ENCODE results near the gene PRRT1B. TPM values are rescaled to one million over a fixed set of nuclear protein-coding genes. Genes with fewer than 3 reads are reported as not detected.

Gene PRRT1B
- total RNA-seq = not detected in 2 replicates

GRCh38 chr9:131545003-131545785, at the start of gene PRRT1B:
Gene PRRT1B (plus strand): TSS chr9:131545523. CDS start chr9:131545616, 93 bp downstream.

DNA sequence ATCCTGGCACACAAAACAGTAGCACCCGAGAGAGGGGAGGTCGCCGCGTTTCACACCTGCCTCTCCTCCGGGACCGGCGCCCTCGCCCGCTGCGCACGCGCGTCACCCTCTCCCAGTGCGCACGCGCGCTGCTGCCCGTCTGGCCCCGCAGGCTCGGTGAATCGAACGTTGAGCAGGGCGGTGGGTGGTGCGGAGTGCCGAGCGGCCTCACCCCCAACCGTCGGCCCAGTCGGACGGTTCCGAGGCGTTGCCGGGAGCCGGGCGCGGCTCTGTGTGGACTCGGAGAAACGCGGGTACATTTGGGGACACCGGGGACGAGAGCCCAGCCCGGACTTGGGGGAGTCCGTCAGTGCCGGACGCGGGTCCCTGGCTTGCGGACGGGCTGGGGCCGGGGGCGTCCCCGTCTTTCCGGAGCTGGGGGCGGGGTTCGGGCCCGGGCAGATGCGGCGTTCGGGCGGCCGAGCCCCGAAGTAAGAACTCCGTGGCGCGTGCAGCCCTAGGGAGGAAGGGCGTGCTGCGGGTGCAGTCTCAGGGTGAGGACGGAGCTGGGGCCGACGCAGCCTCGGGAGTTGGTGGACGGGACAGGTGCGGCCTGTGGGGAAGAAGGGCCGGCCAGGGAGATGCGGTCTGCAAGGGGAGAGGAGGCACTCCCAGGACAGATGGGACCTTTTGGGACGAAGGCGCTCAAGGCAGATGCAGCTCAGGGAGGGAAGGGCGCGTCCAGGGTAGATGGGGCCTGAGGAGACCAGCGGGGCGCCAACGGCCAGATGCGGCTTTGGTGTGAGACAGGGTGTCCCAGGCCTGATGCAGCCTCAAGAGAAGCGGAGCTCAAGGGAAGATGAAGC, 42.3 kb upstream of the PRRT1B start, which contains the start of gene POMT1:
TSS of gene POMT1 (plus strand) at position 138 of the 845 bp plus-strand sequence. CDS start 1,301 bp downstream, outside the sequence.

DNA sequence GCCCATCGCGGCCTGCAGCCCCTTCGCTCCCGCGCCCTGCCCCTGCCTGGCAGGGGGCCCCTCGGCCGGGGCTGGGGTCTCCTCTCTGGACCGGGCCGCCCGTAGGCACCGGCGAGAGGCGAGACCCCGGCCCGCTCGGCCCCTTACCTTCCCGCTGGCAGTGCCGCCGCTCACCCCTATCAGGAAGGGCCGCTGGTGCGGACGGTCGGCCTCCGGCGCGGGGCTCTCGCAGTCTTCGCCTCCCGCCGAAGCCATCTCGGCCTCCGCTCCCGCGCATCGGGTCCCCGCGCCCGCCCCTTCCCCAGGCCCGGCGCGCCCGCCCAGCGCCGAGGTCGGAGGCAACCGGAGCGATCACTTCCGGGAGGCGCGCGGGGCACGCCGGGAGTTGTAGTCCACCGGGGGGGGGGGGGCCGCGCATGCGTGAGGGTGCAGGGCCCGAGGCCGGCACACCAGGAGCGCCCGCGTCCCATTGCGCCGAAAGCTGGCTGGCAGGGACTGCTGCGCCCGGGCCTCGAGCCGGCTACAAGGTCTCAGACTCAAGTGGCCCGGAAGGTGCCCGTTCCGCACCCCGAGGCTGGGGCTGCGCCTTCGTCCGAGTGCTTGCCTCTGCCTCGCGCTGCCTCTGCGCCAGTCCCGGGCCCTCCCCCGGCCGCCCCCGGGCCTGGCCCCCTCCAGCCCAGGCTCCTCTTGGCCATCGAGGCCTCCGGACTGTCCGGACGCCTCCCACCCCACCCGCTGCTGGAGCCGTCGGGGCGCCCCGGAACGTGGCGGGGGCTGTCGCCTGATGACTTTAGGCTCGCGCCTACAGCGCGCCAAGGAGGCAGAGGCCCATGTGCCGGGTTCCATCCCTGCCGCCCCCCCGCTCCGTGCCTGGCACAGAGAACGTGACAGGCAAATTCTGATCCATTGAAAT, 14.1 kb upstream of the PRRT1B start, which contains the start of gene UCK1:
TSS of gene UCK1 (minus strand) at position 344 of the 913 bp plus-strand sequence. CDS start at position 255, 89 bp downstream.

Other genes starting within 250 kb of the PRRT1B start
- gene PRRC2B, start 151.4 kb upstream of the PRRT1B start, total RNA-seq = 67.3 and 97.3 TPM in 2 replicates
- 20.3 and 35.2 TPM in 2 replicates for gene POMT1, start 42.6 kb upstream of the PRRT1B start, total RNA-seq
- gene UCK1, start 14.3 kb upstream of the PRRT1B start, total RNA-seq = 15.6 and 22.9 TPM in 2 replicates
- gene RAPGEF1, start 194.6 kb downstream of the PRRT1B start, total RNA-seq = 18.9 and 23.6 TPM in 2 replicates

Measured in pericardium fibroblast (primary cell).